Prostate gland (tissue), 2 donors: ENCODE results near the gene METTL9.
"Not testable (repeated sequence)": the region's sequence is repeated elsewhere in the genome, so short reads cannot be mapped to it uniquely, and the experiment has no call there.

Source experiments
- POLR2A ChIP-seq: fragments of 450-650 bp; IDR thresholded peaks from one replicate; pipeline ENCODE4 v1.6.1; 2016; ENCODE audit warnings: antibody characterized with exemption, mild to moderate bottlenecking
- POLR2AphosphoS5 ChIP-seq: sonication (generic); formaldehyde crosslinking; IDR thresholded peaks from one replicate; pipeline ENCODE4 v1.6.1; 2017; ENCODE audit warnings: antibody characterized with exemption
- TF ChIP-seq, protein P1 (sequence below), 4 experiments: fragments of 200-600 bp in 2 of 4; fragments of 450-650 bp in 2 of 4; sonication (generic) in 2 of 4; IDR thresholded peaks; 1 replicate in 3 of 4; 2 replicates in 1 of 4; pipeline ENCODE4 v1.5.1; 2016 to 2019; ENCODE audit warnings: antibody characterized with exemption in 4 of 4, mild to moderate bottlenecking in 2 of 4, moderate library complexity in 2 of 4

GRCh38 chr16:21567496-21567895 lies 31.9 kb upstream of the METTL9 start:
- not testable (repeated sequence) for TF ChIP-seq POLR2A, POLR2AphosphoS5
- TF ChIP-seq, protein P1, sequence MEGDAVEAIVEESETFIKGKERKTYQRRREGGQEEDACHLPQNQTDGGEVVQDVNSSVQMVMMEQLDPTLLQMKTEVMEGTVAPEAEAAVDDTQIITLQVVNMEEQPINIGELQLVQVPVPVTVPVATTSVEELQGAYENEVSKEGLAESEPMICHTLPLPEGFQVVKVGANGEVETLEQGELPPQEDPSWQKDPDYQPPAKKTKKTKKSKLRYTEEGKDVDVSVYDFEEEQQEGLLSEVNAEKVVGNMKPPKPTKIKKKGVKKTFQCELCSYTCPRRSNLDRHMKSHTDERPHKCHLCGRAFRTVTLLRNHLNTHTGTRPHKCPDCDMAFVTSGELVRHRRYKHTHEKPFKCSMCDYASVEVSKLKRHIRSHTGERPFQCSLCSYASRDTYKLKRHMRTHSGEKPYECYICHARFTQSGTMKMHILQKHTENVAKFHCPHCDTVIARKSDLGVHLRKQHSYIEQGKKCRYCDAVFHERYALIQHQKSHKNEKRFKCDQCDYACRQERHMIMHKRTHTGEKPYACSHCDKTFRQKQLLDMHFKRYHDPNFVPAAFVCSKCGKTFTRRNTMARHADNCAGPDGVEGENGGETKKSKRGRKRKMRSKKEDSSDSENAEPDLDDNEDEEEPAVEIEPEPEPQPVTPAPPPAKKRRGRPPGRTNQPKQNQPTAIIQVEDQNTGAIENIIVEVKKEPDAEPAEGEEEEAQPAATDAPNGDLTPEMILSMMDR (IDR thresholded peaks at IDR 0.05) = not testable (repeated sequence)
